ENCODE measurements around the gene SDK1.

Gene SDK1, protein sequence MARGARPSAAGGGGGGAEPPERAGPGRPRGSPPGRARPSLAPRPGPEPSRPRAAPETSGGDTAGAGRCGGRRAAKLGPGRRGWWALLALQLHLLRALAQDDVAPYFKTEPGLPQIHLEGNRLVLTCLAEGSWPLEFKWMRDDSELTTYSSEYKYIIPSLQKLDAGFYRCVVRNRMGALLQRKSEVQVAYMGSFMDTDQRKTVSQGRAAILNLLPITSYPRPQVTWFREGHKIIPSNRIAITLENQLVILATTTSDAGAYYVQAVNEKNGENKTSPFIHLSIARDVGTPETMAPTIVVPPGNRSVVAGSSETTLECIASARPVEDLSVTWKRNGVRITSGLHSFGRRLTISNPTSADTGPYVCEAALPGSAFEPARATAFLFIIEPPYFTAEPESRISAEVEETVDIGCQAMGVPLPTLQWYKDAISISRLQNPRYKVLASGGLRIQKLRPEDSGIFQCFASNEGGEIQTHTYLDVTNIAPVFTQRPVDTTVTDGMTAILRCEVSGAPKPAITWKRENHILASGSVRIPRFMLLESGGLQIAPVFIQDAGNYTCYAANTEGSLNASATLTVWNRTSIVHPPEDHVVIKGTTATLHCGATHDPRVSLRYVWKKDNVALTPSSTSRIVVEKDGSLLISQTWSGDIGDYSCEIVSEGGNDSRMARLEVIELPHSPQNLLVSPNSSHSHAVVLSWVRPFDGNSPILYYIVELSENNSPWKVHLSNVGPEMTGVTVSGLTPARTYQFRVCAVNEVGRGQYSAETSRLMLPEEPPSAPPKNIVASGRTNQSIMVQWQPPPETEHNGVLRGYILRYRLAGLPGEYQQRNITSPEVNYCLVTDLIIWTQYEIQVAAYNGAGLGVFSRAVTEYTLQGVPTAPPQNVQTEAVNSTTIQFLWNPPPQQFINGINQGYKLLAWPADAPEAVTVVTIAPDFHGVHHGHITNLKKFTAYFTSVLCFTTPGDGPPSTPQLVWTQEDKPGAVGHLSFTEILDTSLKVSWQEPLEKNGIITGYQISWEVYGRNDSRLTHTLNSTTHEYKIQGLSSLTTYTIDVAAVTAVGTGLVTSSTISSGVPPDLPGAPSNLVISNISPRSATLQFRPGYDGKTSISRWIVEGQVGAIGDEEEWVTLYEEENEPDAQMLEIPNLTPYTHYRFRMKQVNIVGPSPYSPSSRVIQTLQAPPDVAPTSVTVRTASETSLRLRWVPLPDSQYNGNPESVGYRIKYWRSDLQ (N-terminal part only)

DNA sequence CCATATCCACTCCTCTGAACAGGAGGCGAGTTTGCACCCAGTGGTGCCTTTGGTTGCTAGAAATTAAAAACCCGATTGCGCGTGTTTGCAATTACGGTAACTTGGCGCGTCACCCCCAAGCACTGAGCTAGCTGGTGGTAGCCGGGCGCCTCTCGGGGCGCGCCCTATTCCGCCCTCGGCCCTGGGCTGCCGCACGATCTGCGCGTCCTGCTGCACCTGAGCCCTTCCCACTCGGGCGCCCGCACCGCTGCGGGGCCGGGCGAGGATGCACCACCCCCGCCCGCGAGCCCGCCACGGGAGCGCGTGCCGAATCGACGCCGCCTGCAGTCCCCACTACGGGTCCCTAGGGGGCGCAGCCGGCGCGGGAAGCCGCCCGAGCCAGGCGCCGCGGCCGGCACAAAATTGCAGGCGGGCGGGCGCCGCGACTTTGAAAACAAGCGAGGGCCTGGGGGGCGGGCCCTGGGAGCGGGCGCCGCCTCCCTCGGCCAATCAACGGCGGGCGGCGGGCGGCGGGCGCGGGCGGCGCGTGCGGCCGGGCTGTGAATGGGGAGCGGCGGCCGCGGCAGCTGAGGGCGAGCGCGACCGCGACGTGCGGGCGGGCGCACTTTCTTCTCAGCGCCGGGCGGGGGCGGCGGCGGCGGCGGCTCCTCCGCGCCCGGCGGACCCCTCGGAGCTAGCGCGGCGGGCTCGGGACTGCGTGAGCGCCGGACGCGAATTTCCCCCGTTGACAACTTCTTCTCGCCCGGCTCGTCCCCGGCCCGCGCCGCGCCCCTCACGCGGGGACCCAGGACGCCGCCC lies at the start of gene SDK1:
TSS of gene SDK1 (plus strand) at position 602 of the 798 bp plus-strand sequence. CDS start 335 bp downstream, outside the sequence.
- DNase-seq (ENCODE audit: low read depth in 2 of 2), result peak; percentile 74 to 88

DNA sequence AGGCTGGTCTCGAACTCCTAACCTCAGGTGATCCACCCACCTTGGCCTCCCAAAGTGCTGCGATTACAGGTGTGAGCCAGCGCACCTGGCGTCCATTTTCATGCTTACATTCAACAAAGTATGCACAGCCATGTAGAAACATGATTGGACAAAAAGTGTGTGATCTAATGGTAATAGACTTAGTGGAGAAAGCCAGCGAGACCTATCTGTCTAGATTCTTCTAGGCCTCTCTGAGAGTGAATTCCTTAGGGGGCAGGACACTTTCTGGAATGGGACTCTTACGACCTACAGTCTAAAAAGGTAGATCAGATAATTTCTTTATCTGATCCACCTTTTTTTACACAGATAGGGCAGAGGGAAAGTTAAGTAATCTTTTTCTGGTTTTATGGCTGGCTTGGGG lies 46.3 kb upstream of the SDK1 start:
- DNase-seq (ENCODE audit: low read depth in 2 of 2), result no peak

DNA sequence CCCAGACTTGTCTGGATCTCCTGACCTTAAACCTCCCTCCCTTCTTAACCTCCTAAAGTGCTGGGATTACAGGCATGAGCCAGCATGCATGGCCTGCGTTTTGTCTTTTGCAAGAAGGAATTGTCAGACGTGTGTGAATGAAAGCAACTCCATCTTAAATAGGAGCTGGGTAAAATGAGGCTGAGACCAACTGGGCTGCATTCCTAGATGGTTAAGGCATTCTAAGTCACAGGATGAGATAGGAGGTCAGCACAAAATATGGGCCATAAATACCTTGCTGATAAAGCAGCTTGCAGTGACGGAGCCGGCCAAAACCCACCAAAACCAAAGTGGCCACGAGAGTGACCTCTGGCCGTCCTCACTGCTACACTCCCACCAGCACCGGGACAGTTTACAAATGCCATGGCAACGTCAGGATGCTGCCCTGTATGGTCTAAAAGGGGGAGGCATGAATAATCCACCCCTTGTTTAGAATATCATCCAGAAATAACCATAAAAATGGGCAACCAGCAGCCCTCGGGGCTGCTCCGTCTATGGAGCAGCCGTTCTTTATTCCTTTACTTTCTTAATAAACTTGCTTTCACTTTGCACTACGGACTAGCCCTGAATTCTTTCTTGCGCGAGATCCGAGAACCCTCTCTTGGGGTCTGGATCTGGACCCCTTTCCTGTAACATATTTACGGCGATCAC lies 41.2 kb upstream of the SDK1 start:
- no peak for DNase-seq (ENCODE audit: low read depth in 2 of 2)

DNA sequence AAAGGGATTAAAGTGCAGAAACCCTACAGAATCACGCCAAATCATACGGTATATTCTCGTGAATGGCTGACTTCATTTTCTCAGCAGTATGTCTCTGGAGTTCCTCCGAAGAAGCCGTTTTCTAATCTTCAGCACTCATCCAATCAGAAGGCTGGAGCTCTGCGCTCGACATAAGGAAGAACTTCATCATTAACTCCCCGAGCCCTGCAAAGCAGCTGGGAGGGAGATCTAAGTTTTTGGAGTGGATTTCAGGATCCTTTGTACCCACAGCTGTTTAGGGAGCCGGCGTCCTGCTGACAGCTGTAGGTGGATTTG lies 40.7 kb upstream of the SDK1 start:
- DNase-seq (ENCODE audit: low read depth in 2 of 2), result no peak

DNA sequence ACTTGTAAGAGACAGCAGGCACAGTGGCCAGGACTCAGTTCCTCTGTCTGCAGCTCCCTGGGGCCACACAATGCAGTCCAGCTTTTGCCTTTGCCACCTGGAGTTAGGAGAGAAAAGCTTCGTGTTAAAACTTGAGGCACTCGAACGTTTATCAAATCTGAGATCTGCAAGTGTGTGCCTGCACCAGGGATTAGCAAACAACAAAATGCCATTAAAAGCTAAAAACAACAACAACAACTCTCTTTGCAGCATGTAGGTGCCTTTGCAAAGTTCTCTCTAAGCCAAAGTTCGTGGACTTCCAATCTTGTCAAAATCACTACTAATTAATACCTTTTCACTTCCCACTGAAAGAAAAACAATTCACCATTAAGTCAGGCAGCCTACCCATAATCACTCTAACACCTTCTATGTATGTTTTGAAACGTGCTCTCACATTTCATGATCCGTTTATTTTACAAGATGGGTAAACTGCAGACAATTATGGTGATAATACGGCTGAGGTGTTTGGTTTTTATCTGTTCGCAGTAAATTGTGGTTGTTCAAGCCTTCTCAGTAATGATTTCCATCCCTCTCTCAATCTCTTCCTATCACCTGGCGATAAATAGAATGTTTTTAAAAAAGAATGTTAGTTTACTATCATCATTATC lies 36.2 kb upstream of the SDK1 start:
- no peak for DNase-seq (ENCODE audit: low read depth in 2 of 2)

DNA sequence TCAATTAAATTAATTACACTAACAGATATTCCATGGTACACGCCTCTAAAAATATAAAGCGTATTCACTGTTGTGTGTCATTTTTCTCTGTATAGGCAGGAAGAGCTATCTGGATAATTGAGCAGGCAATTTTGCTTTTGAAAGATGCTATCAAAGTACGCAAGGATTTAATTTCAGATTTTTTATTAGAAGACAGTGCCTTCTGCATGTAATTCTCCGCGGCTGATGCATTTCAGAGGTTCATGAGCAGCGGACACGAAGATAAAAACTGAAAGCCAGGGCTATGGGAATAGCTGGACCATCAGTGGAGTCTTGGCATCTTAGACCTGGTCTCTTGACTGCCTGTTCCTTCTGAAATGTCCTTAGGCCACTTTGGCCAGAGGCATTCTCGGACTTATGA lies 35.7 kb upstream of the SDK1 start:
- DNase-seq (ENCODE audit: low read depth in 2 of 2), result no peak

DNA sequence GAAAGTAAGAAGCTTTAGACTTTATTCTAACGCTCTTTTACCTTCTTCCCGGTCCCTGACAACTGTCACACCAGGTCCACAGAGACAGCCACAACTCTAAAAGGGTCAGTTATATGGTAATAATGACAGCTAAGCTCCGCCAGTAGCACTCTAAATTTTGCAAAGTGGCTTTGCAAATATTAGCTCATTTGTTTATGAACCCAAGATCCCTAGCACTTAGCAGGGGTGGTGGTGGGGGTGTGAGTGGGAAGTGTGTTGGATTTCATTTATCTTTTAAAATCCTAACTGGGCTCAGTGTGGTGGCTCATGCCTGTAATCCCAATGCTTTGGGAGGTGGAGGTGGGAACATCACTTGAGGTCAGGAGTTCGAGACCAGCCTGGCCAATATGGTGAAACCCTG lies 34.8 kb upstream of the SDK1 start:
- DNase-seq (ENCODE audit: low read depth in 2 of 2), result no peak

DNA sequence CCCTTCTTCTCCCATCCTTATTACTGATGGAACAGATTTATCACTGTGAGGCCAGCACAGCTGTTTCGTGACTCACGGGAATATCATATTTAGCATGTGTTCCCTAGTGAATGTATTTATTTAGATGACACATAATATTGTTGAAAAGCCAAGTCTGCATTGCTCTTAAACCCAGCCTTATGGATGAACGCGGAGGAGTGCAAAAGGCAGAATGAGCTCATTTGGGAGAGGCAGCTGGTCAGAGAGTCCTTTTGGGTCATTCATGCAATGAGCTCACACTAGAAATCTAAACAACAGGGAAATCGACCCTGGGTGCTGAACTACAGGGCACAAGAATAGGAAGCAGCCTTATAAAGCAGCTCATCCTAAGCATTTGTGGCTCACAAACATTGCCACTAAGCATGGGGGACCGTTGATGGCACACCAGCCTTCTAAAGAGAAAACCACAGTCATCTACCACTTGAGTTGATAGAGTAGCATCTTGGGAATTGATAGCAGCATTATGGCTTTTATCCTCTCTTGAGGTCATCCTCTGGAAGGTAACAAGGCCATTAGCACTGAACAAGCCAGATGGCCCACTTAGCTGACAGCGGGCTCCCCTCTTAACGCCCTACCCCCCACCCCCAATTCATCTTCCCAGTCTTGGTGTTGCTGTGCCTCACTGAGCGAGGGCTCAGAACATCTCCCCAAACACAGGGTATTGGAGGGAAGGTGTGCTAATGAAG lies 32.9 kb upstream of the SDK1 start:
- DNase-seq (ENCODE audit: low read depth in 2 of 2), result no peak

DNA sequence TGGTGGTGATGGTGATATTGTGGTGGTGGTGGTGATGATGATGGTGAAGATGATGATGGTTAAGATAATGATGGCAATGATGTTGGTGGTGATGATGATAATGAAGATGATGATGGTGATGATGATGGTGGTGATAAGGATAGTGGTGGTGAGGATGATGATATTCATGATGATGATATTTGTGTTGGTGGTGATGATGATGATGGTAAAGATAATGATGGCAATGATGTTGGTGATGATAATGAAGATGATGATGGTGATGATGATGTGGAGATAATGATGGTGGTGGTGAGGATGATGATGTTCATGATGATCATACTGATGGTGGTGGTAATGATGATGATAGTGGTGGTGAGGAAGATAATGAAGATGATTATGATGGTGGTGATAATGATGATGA lies 30.7 kb upstream of the SDK1 start:
- DNase-seq (ENCODE audit: low read depth in 2 of 2), result no peak

DNA sequence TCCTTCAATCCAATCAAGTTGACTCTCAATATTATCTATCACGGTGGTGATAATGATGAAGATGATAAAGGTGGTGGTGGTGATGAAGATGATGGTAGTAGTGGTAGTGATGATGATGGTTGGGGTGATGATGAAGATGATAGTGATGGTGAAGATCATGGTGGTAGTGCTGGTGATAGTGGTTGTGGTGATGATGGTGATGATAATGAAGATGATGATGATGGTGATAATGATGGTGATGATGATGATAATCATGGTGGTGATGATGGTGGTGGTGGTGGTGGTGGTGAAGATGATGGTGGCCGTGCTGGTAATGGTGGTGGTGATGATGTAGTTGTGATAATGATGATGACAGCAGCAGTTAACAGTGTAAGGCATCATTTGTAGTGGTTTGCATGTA lies 29.8 kb upstream of the SDK1 start:
- DNase-seq (ENCODE audit: low read depth in 2 of 2), result no peak

DNA sequence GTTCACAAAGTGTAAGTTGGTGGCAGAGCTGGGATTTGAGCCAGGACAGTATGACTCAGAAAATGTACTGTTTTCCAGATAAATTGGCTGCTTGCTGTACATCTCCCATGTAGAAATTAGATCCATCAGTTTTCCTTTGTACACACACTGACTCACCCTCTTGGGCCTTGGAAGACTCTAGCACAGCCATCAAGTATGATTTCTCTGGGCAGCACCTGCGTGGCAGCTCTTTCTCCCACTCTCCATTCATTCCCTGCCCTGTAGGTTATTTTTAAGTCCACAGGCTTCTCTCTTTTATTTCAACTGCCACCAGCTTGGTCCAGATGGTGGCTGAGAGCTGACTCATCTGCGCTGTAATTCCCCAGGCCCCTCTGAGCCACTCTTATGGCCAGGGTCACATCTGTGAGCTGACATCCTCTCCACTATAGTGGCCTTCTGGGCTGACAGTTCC lies 28.3 kb upstream of the SDK1 start:
- no peak for DNase-seq (ENCODE audit: low read depth in 2 of 2)

DNA sequence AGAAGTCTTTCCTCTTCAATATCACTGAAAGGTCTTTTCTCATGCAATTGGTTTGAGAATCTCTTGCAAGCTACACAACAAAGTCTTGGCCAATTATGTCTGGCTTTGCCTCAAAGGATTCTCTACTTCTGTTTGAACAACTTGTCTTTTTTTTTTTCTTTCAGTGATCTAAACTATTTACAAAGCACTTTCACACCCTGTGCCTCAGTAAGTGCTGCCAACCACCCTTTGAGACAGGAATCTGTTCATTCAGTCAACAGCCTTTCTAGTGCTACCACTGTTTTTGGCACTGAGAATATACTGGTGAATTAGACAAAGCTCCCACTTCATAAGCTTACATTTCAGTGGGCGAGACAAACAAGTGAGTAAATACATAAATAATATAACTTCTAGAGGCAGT lies 26.9 kb upstream of the SDK1 start:
- DNase-seq (ENCODE audit: low read depth in 2 of 2), result no peak

DNA sequence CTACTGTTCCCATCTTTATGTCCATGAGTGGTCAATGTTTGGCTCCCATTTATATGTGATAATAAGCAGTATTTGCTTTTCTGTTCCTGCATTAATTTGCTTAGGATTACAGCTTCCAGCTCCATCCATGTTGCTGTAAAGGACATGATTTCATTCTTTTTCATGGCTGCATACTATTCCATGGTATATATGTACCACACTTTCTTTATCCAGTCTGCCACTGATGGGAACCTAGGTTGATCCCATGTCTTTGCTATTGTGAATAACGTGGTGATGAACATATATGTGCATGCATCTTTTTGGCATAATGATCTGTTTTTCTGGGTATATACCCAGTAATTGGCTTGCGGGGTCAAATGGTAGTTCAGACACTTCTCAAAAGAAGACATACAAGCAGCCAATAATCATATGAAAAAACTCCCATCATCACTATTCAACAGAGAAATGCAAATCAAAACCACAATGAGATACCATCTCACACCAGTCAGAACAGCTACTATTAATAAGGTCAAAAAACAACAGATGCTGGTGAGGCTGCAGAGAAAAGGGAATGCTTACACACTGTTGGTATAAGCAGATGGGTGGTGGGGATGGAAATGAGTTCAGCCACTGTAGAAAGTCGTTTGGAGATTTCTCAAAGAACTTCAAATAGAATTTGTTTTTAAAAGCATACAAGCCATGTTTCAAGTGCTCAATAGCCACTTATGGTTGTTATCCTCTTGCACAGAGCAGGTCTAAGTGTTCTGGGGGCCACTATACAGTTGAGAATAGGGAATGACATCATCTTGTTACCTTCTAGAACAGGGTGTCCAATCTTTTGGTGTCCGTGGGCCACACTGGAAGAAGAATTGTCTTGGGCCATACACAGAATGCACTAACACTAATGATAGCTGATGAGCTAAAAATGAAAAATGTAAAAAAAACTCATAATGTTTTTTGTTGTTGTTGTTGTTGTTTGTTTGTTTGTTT lies 23.2 kb upstream of the SDK1 start:
- no peak for DNase-seq (ENCODE audit: low read depth in 2 of 2)

DNA sequence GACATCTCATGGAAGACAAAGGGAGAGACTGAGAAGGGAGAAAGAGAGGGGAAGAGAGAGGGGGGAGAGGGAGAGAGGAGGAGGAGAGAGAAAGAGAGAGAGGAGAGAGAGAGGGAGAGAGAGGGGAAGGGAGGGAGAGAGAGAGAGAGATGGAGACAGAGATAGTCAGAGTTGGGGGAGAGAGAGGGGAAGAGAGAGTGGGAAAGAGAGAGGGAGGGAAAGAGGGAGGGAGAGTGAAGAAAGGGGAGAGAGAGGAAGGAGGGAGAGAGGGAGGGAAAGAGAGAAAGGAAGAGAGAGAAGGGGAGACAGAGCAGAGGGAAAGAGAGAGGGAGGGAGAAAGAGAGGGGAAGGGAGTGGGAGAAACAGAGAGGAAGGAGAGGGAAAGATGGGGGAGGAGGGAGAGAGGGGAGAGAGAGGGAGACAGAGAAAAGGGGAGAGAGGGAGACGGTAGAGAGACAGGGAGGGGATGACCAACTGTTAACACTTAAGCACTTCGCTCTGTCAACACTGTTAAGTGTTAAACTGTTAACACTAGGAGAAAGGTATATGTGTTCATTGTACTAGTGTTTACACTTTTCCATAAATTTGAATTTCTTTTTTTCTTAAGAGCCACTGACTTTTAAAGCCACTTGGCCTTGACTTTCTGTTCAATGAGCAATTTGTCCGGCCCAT lies 21.8 kb upstream of the SDK1 start:
- no peak for DNase-seq (ENCODE audit: low read depth in 2 of 2)

DNA sequence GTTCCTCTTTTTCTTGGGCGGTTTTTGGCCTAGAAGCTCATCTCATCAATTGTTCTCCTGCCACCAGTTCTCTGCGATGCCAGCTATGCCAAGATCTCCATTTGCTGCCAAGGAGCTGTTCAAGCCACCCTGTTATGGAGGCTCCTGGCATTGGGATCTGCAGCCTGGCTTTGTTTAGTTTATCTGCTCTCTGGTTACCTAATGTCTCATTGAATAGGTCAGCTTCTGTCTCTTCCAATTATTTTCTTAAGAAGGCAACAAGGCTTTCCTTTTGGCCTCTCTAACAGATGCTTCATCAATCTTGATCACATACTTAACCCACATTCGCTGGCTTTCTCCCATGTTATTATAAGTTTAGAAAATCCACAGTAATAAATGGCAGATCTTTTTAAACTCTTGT lies 20.6 kb upstream of the SDK1 start:
- no peak for DNase-seq (ENCODE audit: low read depth in 2 of 2)

DNA sequence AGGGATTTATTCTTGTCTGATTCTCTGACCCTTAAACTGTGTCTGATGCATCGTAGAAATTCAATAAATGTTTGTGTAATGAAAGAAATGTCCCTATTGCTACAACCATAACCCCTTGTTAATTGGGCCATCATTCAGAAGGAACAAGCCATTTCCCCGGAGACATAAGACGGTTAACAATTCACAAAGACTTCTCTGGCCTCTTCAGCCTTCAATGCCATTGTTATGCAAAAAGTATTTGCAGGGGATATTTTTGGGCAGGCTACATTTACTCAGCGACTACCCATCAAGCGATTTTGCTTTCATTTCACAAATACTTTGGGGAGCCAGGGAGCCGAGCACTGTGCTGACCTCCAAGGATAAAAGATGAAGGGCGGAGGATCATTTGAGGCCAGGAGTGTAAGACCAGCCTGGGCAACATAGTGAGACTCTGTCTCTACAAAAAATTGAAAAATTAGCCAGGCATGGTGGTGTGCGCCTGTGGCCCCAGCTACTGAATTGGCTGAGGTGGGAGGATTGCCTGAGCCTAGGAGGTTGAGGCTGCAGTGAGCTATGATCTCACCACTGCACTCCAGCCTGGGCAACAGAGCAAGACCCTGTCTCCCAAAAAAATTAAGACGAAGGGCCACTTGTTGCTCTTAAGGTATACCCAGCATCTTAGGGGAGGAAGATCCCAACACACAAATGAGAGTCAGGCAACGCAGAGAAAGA lies 20.0 kb upstream of the SDK1 start:
- no peak for DNase-seq (ENCODE audit: low read depth in 2 of 2)

DNA sequence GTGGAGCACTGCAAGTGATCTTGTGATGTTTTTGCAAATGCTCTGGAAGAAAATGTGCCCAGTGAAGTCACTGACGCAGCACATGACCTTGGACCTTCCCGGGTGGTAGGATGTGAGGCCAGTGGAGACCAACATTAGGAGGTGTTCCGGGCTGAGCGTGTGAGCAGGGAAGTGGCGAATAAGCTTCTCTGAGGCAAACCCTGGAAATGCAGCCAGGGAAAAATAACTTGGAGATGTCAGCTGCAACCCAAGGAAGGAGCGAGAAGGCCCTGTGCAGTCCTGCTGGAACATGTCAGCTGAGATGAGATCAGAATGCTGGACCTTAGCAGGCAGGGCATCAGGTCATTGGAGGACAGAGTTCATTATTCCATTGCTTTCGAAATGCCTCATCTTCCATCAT lies 18.6 kb upstream of the SDK1 start:
- DNase-seq (ENCODE audit: low read depth in 2 of 2), result no peak
